ENCODE results near the gene UBXN10.

DNA sequence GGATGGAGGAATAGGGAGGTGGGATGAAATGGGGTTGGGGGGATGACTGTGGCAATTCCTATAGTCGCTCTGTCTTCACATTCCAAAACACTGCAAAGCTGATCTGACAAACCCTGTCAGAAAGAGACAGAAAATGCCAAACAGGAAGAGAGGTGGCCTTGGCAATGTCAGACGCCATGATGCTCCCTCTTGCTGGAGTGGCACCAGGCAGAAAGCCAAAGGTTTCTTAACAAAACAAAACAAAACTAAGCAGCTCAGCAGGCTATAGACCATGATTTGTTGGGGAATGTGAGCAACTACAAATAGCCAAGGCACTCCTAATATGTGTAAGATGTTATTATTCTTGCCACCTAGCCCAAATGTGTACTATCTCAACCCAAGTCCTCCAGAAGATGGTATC is 43.3 kb downstream of the UBXN10 start:
- TF ChIP-seq, protein P1, sequence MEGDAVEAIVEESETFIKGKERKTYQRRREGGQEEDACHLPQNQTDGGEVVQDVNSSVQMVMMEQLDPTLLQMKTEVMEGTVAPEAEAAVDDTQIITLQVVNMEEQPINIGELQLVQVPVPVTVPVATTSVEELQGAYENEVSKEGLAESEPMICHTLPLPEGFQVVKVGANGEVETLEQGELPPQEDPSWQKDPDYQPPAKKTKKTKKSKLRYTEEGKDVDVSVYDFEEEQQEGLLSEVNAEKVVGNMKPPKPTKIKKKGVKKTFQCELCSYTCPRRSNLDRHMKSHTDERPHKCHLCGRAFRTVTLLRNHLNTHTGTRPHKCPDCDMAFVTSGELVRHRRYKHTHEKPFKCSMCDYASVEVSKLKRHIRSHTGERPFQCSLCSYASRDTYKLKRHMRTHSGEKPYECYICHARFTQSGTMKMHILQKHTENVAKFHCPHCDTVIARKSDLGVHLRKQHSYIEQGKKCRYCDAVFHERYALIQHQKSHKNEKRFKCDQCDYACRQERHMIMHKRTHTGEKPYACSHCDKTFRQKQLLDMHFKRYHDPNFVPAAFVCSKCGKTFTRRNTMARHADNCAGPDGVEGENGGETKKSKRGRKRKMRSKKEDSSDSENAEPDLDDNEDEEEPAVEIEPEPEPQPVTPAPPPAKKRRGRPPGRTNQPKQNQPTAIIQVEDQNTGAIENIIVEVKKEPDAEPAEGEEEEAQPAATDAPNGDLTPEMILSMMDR (conservative IDR thresholded peaks at IDR 0.05; ENCODE audit: low read depth, low read length) = no peak
- TF ChIP-seq, protein P2, sequence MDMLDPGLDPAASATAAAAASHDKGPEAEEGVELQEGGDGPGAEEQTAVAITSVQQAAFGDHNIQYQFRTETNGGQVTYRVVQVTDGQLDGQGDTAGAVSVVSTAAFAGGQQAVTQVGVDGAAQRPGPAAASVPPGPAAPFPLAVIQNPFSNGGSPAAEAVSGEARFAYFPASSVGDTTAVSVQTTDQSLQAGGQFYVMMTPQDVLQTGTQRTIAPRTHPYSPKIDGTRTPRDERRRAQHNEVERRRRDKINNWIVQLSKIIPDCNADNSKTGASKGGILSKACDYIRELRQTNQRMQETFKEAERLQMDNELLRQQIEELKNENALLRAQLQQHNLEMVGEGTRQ (IDR thresholded peaks at IDR 0.05; ENCODE audit: low read depth, low read length) = no peak
- TF ChIP-seq POLR2A (IDR thresholded peaks at IDR 0.05; ENCODE audit: low read depth, low read length) = no peak
- no peak for TF ChIP-seq MAFK (IDR thresholded peaks at IDR 0.05; ENCODE audit: low read depth, low read length)
- no peak for TF ChIP-seq RCOR1 (IDR thresholded peaks at IDR 0.05; ENCODE audit: insufficient replicate concordance, low read length)
- no peak for TF ChIP-seq BHLHE40 (IDR thresholded peaks at IDR 0.05; ENCODE audit: low read depth, low read length)

All from IMR-90 (cell line).